ENCODE measurements around the gene FARP1.
A peak's percentile ranks its signal among the peaks of the same experiment; 100 is the strongest.

FARP1 gene, protein sequence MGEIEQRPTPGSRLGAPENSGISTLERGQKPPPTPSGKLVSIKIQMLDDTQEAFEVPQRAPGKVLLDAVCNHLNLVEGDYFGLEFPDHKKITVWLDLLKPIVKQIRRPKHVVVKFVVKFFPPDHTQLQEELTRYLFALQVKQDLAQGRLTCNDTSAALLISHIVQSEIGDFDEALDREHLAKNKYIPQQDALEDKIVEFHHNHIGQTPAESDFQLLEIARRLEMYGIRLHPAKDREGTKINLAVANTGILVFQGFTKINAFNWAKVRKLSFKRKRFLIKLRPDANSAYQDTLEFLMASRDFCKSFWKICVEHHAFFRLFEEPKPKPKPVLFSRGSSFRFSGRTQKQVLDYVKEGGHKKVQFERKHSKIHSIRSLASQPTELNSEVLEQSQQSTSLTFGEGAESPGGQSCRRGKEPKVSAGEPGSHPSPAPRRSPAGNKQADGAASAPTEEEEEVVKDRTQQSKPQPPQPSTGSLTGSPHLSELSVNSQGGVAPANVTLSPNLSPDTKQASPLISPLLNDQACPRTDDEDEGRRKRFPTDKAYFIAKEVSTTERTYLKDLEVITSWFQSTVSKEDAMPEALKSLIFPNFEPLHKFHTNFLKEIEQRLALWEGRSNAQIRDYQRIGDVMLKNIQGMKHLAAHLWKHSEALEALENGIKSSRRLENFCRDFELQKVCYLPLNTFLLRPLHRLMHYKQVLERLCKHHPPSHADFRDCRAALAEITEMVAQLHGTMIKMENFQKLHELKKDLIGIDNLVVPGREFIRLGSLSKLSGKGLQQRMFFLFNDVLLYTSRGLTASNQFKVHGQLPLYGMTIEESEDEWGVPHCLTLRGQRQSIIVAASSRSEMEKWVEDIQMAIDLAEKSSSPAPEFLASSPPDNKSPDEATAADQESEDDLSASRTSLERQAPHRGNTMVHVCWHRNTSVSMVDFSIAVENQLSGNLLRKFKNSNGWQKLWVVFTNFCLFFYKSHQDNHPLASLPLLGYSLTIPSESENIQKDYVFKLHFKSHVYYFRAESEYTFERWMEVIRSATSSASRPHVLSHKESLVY

DNA sequence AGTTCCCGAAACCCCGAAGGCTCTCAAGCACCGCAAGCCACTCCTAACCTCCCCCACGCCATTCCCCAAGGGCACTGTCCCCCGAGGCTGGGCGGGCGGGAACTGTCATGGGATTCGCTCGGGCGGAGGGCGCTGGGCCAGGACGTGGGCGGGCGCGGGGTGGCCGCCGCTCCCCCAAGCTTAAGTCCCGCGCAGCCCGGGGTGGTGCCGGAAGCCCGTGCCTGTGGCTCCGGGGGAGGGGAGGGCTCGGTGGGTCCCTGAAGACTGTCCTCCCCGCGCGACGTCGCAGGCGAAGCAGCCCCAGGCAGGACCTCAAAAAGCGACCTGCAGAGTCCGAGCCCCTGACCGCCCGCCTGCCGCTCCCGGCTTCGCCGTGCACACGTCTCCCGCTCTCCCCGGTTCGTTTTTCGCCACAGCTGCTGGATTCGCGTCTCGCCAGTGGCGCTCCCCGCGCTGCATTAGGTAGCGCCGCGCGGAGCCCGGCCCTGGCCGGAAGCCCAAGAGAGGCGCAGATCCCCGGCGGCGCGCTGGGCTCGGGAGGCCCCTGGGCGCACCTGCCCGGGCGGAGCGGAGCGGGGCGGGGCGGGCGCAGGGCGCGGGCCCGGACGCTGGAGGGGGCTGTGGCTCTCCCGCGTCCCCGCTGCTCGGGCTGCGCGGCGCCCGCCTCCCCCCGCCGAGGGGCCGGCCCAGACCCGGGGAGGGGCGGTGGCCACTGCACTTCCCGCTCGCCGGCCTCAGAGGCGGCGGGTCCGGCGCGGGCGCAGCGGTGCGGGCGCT lies at the start of gene FARP1:
TSS of gene FARP1 (plus strand) at position 715 of the 777 bp plus-strand sequence. CDS start 70,149 bp downstream, outside the sequence.
- peak; percentile 89 for DNase-seq (ENCODE audit: low spot score)

DNA sequence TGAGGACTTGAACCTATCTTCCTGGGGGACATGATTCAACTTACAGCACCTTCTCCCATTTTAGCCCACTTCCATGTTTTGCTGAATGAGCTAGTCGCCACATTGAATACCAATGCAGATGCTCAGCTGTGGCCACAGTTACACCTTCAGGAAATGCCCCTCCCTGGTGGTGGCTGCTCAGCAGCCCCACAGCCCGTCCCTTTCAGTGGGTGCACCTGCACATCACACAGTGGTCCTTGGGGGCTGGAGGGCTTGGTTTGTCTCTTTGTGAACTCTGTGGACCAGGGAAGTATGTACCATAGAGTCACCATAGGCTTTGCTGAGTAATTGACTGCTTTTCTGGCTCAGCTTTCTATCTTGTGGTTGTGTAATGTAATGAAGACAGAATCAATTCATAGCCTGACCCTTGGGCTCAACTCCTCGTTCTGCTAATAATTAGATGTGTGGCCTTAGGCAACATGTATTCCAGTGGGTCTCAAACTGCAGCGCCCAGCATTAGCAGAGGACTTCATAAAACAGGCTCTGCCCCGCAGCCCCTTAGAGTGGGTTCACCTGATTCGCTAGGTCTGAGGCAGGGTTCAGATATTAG lies 48.1 kb upstream of the FARP1 start:
- DNase-seq (ENCODE audit: low spot score), result no peak

DNA sequence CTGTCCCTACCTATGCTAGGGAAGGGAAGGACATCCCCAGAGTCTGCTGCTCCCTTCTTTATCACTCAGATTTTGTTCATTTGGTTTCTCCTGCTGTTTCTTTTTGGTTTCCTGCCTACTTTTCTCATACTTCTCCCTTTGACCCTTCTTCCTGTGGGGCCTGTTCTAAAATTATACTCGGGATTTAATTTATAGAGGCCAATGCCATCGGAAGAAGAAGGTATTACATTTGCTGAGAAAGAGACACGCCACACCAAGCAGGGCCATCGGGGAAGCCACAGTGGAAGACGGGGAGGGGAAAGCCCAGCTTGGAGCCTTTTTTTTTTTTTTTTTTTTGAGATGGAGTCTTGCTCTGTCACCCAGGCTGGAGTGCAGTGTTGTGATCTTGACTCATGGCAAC lies 46.8 kb upstream of the FARP1 start:
- DNase-seq (ENCODE audit: low spot score), result no peak

DNA sequence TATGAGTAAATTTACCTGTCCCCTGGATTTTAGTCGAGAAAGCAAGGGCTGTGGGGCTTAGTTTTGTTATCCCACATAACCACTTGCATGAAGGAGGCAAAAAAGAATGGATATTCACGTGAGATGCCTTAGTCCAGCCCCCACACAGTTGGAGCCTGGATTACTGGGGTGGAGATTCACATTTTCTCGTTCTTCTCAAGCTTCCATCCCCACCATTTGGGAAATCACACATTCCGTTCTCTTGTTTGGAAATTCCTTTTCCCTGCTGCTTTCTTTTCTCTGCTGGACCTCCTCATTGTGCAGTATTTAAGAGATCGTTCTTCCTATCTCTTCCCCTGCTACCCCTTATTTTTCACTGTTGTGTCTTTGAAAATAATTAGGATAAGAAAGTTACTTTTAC lies 45.1 kb upstream of the FARP1 start:
- DNase-seq (ENCODE audit: low spot score), result no peak

DNA sequence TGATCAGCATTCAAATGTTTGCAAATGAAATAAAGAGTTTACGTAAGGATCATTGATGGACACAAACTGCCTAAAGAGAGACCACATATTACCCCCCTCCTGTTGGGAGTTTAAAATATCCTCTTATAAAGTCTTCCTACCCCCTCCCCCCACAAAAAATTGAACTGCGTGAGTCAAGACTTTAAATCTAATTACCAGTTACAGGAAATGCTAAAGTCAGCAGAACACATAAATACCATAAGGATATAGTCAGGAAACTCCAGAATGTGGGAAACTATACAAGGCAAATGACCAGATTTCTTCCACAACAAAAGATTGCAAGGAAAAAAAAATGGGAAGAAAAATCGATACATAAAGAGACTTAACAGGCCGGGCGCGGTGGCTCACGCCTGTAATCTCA lies 44.4 kb upstream of the FARP1 start:
- no peak for DNase-seq (ENCODE audit: low spot score)

DNA sequence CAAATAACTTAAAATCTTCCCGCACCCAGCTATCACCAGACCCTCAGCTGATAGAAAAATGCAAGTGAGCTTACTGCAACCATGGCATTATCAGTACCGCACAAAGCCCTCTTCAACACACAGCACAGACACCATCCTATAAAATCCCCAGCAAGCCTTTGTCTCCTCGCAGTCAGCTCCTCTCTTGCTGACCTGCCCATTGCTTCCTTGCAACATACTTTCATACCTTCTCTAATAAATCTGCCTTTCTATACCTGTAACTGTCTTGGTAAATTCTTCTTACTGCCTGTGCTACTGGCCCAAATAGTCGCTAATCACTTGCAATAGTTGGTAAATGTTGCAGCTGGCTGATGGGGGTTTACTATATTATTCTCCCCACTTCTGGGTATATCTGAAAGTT lies 43.3 kb upstream of the FARP1 start:
- DNase-seq (ENCODE audit: low spot score), result no peak

DNA sequence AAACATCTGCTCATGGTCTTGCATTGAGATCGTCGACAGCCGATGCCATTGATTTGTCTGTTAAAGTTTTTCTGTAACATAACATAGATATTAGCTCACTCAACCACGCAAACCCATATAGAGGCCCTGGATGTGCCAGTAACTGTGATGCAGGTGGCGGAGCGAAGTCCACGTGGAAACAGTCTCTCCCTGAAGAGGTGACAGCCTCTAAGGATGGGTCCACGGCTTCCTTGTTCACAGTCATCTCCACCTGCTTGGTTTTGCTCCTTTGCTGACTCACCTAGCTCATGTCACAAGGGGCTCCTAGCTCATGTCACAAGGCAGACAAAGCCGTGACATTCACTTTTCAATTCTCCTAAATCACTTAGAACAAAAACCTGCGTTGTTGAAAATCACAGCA lies 42.4 kb upstream of the FARP1 start:
- no peak for DNase-seq (ENCODE audit: low spot score)

DNA sequence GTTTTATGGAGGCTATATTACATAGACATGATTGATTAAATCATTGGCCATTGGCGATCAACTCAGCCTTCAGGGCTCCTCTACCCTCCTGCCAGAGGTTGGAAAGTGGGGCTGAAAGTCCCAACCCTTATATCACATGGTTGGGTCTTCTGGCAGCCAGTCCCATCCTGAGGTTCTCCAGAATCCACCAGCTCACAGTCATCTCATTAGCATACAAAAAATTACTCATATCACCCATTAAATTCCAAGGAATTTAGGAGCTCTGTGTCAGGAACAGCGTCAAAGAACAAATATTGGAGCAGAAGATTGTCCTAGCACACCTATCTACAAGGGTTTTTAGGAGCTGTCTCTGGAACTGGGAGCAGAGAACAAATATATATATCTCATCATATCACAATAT lies 39.4 kb upstream of the FARP1 start:
- DNase-seq (ENCODE audit: low spot score), result no peak

DNA sequence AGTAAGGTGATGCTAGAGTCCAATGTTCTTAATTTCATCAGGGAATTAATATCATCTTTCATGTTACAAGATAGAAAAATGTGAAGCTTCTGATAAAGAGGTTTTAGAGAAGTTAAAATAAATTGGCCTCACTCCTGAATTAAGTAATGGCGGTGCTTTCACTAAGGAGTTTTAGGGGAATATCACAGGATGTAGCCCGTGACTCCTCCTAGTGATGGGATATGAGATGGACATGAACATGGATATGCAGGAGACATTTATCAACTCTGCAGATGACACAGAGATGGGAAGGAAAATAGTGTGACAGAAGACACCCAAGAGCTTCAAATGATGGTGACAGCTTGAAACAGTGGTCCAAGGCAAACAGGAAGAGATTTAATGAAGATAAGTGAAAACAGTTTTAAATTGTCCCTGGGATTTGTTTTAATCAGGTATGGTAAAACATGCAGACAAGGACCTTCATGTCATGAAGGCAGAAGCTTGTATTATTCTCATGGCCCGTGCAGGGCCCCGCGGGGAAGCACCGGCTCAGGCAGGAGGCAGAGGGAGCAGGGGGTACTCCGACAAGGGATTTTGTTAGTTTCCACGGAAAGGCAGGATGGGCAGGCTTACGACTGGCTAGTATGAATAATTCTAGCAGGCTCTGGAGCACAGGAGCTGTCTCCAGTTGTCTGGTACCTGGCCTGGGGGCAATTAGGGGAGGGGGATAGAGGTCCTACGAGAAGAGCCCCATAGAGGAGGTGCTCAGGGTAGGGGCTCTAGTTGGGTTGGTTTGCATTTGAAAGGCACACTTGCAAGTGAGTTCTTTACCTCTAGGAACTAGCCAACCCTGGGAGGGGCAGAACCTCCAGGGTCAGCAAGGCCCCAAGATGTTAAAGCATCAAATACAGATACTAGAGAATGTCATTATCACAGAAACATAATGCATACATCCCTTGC lies 38.7 kb upstream of the FARP1 start:
- no peak for DNase-seq (ENCODE audit: low spot score)

DNA sequence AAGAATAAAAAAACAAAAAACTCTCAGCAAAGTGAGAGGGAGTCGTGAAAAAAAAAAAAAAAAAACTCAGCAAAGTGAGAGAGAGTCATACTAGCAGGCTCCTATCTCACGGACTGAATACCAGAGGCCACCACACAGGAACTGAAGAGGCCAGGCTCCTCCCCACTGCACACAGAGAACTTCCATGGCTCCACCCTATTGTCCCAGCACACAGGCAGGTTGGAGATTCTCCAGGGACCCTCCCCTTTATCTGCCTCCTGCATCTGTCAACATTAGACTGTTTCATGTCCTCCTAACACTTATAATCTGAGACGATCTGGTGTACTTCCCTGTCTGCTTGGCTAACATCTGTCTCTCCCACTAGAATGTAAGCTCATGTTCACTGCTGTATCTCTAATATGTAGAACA lies 37.0 kb upstream of the FARP1 start:
- no peak for DNase-seq (ENCODE audit: low spot score)

DNA sequence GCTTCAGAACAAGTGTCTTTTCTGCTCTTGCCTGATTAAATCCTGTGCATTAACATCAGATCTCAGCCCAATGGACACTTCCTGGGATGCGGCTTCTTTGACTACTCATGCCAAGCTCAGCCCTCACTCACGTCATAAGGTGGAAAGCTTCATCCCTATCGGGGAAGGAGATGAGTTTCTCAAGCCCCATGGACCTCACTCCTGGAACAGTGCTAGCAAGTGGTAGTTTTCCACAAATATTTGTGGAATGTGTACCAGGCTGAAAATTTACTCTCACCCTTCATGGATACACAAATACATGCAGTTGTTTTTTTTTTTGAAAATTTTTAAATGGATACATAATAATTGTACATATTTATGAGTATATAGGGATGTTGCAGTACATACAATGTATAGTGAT lies 34.6 kb upstream of the FARP1 start:
- DNase-seq (ENCODE audit: low spot score), result no peak

DNA sequence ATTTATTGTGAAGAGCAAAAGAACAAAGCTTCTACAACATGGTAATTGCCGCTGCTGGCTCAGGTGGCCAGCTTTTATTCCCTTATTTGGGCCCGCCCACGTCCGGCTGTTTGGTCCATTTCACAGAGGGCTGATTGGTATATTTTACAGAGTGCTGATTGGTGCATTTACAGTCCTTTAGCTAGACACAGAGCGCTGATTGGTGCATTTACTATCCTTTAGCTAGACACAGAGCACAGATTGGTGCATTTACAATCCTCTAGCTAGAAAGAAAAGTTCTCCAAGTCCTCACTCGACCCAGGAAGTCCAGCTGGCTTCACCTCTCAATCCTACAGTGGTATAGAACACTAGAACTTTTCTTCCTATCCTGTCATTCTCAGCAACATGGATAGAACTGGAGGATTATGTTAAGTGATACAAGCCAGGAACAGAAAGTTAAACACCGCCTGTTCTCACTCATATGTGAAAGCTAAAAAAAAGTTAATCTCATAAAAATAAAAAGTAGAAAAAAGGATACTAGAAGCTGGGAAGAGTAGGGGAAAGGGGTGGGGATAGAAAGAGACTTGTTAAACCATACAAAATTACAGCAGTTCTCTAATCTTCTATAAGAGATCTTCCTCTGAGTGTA lies 33.6 kb upstream of the FARP1 start:
- DNase-seq (ENCODE audit: low spot score), result no peak

DNA sequence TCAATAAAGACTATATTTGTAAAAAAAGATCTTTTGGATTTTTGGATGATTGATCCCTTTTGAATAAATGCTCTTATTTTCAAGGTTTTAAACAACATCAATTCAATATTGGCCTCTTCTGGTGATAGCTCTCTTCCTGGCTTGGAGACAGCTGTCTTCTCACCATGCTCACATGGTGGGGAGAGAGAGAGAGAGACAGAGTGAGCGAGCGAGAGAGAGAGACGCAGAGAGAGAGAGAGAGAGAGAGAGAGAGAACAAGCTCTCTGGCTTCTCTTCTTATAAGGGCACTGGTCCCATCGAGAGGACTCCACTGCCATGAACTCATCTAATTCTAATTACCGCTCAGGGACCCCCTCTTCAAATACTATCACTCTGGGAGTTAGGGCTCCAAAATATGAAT lies 32.1 kb upstream of the FARP1 start:
- no peak for DNase-seq (ENCODE audit: low spot score)

DNA sequence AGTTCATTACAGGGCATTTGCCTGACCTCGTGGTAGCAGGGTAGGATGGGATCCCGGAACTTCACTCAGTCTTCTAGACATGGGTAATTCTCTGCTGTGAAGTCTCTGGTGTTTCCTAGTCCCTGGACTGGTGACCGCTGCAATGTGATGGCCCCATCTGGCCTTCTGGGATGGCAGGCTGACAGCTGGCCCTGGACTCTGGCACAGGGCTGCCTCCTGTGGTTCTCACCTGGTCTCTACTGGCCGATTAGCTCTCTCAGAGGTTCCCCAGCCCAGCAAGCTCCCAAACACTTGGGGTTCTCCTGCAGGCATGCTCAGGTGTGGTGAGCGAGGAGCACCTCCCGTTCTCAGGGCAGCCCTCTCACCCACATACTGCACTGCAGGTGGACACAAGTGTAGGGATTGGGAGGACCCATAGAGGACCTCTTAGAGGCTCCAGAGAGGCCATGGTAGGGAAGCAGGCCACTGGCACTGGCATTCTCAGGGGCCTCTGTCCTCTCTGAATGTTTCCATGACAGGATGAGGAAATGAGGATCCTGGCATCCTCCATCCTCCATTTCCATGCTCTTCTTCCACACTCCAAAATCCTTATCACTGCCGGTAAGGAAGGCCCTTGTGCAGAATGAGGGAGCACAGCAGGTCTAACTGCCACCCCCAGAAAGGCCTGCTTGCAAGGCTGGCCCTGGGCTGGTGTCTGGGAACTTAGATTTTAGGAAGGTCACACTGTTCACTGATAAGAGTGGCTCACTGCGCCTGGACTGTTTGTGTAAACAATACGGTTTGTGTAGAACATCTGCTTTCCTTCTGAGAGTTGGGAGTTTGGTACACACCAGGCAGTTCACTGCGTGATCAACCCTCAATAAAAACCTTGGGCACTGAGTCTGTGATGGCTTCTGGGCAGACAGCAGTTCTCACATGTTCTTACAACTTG lies 31.5 kb upstream of the FARP1 start:
- DNase-seq (ENCODE audit: low spot score), result no peak

DNA sequence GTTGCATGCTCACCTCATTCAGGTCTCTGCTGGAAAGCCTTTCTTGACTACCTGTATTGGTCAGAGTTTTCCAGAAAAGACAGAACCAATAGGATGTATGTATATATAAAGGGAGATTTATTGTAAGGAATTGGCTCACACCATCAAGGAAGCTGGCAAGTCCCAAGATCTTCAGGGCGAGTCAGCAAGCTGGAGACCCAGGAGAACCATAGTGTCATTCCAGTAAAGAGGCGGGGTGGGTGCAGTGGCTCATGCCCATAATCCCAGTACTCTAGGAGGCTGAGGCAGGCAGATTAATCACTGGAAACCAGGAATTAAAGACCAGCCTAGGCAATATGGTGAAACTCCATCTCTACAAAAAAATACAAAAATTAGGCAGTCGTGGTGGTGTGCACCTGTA lies 30.4 kb upstream of the FARP1 start:
- DNase-seq (ENCODE audit: low spot score), result no peak

DNA sequence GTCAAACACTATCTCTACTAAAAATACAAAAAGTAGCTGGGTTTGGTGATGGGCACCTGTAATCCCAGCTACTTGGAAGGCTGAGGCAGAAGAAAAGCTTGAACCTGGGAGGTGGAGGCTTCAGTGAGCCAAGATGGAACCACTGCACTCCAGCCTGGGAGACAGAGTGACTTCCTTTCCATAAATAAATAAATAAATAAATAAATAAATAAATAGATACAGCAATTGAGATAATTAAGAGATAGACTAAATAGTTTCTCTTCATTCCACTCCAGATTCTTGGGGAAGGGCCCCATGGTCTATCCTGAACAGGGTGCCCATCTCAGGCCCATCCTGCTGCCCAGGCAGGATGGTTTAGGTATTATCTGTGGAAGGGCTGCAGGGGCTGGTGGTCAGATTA lies 24.0 kb upstream of the FARP1 start:
- DNase-seq (ENCODE audit: low spot score), result no peak

DNA sequence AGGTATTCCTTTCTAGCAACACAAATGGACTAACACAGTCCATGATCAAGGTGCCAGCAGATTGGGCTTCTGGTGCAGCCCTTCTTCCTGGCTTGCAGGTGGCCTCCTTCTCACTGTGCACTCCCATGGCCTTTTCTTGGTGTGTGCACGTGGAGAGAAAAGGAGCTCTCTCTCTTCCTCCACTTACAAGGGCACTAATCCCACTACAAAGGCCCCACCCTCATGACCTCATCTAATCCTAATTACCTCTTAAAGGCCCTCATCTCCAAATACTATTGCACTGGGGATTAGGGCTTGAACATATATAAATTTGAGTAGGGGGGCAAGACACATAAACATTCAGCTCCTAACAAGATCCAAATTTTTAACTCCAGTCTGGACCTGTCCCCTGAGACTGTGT lies 19.7 kb upstream of the FARP1 start:
- no peak for DNase-seq (ENCODE audit: low spot score)

DNA sequence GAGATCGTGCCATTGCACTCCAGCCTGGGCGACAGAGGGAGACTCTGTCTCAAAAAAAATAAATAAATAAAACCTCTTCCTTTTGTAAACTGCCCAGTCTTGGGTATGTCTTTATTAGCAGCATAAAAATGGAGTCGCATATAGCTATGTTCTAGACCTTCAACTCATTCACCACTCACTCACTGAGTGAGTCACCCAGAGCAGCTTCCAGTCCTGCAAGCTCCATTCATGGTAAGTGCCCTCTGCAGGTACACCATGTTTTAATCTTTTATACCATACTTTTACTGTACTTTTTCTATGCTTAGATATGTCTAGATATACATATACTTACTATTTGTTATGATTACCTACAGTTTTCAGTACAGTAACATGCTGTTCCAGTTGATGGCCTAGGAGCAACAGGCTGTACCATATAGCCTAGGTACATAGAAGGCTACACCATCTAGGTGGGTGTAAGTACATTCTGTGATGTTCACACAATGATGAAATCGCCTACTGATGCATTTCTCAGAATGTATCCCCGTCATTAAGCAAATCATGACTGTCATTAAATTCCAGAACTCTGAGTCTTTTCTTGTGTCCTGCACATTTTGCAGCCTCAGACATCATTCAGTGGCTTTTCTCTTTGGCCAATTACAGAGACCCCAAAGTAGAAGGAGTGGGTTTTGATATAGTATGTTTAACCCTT lies 13.7 kb upstream of the FARP1 start:
- DNase-seq (ENCODE audit: low spot score), result no peak
